Thyroid gland (tissue), 4 donors: ENCODE data around the gene AP4E1.
A peak's percentile ranks its signal among the peaks of the same experiment; 100 is the strongest.

Source experiments
- POLR2A ChIP-seq, 2 donors: fragments of 450-650 bp; IDR thresholded peaks; one replicate each; pipeline ENCODE4 v1.6.1; 2017; ENCODE audit warnings: antibody characterized with exemption in 2 of 2, mild to moderate bottlenecking in 2 of 2, moderate library complexity in 1 of 2
- TF ChIP-seq, protein P1 (sequence below), 6 experiments: fragments of 200-600 bp in 3 of 6; fragments of 450-650 bp in 3 of 6; sonication (generic) in 3 of 6; IDR thresholded peaks; one replicate each; pipeline ENCODE4 v1.5.1; 2016 to 2019; ENCODE audit warnings: antibody characterized with exemption in 6 of 6, mild to moderate bottlenecking in 2 of 6, inconsistent platforms in 1 of 6, moderate library complexity in 1 of 6

DNA sequence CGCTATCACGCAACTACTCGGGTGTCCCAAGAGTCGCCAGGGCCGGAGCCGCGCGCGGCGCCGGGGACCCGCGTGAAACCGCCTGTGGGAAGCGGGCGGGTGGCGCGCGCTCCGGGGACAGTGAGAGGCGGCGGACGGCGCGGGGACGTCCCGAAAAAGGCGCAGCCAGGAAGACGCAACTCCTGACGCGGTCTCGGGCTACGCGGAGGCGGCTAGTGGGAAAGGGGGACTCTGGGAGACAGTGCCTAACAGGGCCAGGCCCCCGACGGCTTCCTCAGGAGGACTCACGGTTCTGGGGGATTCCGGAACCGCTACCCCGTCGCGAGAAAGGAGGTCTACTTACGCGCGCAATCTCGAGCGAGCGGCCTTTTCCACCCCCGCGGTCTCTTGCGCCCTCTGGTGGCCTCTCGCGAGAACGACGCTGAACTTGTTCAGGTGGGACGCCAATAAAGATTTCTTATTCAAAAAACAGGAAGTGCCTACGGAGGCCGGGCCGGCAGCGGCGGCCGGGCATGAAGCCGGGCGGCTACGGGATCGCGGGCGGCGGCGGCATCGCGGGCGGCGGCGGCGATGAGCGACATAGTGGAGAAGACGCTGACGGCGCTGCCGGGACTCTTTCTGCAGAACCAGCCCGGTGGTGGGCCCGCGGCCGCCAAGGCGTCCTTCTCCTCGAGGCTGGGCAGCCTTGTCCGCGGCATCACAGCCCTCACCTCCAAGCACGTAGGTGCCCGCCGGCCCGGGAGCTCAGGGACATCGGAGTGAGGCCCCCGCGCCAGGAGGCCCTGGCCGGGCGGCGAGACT is at the start of gene AP4E1:
- TF ChIP-seq, protein P1, sequence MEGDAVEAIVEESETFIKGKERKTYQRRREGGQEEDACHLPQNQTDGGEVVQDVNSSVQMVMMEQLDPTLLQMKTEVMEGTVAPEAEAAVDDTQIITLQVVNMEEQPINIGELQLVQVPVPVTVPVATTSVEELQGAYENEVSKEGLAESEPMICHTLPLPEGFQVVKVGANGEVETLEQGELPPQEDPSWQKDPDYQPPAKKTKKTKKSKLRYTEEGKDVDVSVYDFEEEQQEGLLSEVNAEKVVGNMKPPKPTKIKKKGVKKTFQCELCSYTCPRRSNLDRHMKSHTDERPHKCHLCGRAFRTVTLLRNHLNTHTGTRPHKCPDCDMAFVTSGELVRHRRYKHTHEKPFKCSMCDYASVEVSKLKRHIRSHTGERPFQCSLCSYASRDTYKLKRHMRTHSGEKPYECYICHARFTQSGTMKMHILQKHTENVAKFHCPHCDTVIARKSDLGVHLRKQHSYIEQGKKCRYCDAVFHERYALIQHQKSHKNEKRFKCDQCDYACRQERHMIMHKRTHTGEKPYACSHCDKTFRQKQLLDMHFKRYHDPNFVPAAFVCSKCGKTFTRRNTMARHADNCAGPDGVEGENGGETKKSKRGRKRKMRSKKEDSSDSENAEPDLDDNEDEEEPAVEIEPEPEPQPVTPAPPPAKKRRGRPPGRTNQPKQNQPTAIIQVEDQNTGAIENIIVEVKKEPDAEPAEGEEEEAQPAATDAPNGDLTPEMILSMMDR (IDR thresholded peaks at IDR 0.05): peak; percentile 92 to 97 (median 97)
- TF ChIP-seq POLR2A (IDR thresholded peaks at IDR 0.05): peak in 1 of 2 donors; percentile 78
